Chondrocyte (in vitro differentiated cells): Measurements from ENCODE around the gene LARGE1. TPM values are rescaled to one million over a fixed set of nuclear protein-coding genes. Genes with fewer than 3 reads are reported as not detected.
A peak's percentile ranks its signal among the peaks of the same experiment; 100 is the strongest.

Source experiments
- DNase-seq: peaks from one replicate; pipeline ENCODE4 v3.0.0; 2021; ENCODE audit warnings: mixed read lengths, low spot score
- H3K27ac Mint-ChIP-seq: one replicate; pipeline ENCODE4 v1.8.0; 2021; ENCODE audit warnings: mild to moderate bottlenecking, moderate library complexity, mixed read lengths; ENCODE audit not compliant: unreplicated experiment
- H3K27me3 Mint-ChIP-seq: 2 replicates; pipeline ENCODE4 v1.8.0; 2021; ENCODE audit warnings: low read depth, mixed read lengths
- H3K36me3 Mint-ChIP-seq: 2 replicates; pipeline ENCODE4 v1.8.0; 2021; ENCODE audit warnings: low read depth, mixed read lengths
- H3K4me1 Mint-ChIP-seq: 2 replicates; pipeline ENCODE4 v1.8.0; 2021; ENCODE audit warnings: low read depth, mild to moderate bottlenecking, mixed read lengths
- H3K4me3 Mint-ChIP-seq: one replicate; pipeline ENCODE4 v1.8.0; 2021; ENCODE audit warnings: mild to moderate bottlenecking, moderate library complexity, mixed read lengths; ENCODE audit not compliant: unreplicated experiment
- H3K9me3 Mint-ChIP-seq: 2 replicates; pipeline ENCODE4 v1.8.0; 2021; ENCODE audit warnings: low read depth, mixed read lengths
- CTCF ChIP-seq: fragments of 200-600 bp; sonication (generic); IDR thresholded peaks from 2 replicates; pipeline ENCODE4 v1.5.0; 2021; ENCODE audit warnings: antibody characterized with exemption, mild to moderate bottlenecking, moderate library complexity
- total RNA-seq: library from RNA; stranded (reverse); gene quantifications from 3 replicates; pipeline ENCODE4 v1.2.1, GENCODE V29; 2021

Gene LARGE1
- total RNA-seq, 1 donor from 2014 or later, result 21.3 TPM

DNA sequence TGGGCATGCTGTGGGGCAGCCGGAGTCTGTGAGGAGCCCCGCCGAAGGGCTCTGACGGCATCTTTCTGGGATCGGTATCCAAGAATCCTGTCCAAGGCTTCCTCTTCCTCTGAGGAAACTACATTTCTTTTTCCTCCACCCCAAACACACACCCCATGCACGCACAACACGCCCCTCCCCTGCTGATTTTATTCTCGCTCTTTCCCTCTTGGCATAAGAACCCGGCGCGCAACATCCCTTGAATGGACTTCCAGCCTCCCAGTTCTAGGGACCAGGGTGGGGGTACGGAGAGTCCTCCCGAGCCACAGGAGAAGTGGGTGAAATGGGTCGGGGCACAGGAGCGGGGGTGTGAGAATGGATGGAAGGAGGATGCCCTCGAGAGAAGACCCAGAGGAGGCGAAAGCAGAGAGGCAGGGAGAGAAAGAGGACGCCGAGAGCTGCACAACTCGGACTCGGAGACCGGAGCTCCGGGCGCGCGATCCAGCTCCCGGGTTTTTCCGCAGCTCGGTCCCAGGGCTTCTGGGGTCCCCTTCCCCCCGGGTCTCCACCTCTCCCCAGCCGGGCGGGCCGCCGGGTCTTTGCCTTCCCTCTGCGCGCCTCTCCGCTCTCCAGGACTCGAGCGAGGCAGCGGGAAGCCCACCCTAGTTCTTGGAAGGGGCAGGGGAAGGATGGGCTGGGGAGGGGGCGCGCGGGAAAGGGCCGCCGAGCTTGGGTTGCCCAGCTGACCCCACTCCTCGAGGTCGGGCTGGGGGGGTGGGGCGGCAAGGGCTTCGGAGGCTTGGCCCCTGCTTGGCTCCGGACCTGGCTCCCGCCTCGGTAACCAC, 1.5 kb upstream of the LARGE1 start:
- H3K9me3 Mint-ChIP-seq, result no peaks in the 10 kb centered on the region
- peaks cover 36% of the 10 kb centered on the region for H3K4me1 Mint-ChIP-seq
- peak; percentile 90 for DNase-seq
- H3K4me3 Mint-ChIP-seq, result peak overlapping the region; percentile 94
- H3K27me3 Mint-ChIP-seq, result peaks cover 3% of the 10 kb centered on the region
- H3K36me3 Mint-ChIP-seq, result no peaks in the 10 kb centered on the region
- H3K27ac Mint-ChIP-seq, result peak overlapping the region; percentile 89
- TF ChIP-seq CTCF, result no peak

- peak; percentile 99 for DNase-seq
- Mint-ChIP-seq H3K27me3 (peaks cover 3% of the 10 kb centered on the region), H3K36me3 (no peaks in the 10 kb centered on the region), H3K4me3 (peak overlapping the region; percentile 94), H3K4me1 (peaks cover 36% of the 10 kb centered on the region), H3K27ac (peak overlapping the region; percentile 89), H3K9me3 (no peaks in the 10 kb centered on the region)
- no peak for TF ChIP-seq CTCF
These were observed 750 bp upstream of the LARGE1 start for GRCh38 chr22:33920927-33921524.

- Mint-ChIP-seq H3K4me3 (peak overlapping the region; percentile 82), H3K36me3 (no peaks in the 10 kb centered on the region), H3K27me3 (peaks cover 3% of the 10 kb centered on the region), H3K4me1 (peaks cover 36% of the 10 kb centered on the region), H3K9me3 (no peaks in the 10 kb centered on the region), H3K27ac (no peak overlapping the region)
- TF ChIP-seq CTCF, result no peak
- peak; percentile 93 for DNase-seq
These were observed 682 bp downstream of the LARGE1 start for GRCh38 chr22:33919391-33920196.

DNA sequence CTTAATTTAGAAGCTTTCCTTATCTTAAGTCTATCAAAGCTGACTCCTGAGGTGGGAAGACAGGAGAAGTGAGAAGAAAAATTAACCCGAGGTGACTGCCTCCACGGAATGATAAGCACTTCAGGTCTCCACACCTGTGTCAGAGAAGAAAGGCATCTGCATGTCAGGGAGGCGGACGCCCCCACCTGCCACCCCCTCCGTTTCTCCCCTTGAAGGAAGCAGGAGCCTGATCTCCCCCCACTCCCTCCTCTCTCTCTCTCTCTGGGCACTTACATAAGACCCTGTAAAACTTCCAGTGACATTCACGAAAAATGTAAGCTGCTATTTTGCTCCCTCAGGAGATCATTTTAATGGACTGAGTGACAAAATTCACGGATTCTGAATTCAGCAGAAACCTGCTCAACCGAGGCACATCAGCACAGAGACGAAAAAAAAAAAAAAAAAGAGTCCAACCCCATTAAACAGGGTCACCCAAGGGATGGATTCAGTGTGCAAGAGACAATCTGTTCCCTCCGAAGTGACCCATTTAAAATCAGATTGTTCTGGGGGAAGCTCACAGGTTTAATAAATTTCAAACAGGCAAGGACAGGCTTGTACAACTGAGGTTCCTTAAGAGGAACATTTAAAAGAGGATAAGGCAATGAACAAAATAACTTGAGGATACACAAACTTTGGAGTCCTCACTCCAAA, 1.5 kb downstream of the LARGE1 start:
- Mint-ChIP-seq H3K27me3 (peaks cover 1% of the 10 kb centered on the region), H3K27ac (no peak overlapping the region)

More for the DNA sequence above, 1.5 kb downstream of the LARGE1 start:
- no peak for DNase-seq
- Mint-ChIP-seq H3K4me3 (peak overlapping the region; percentile 82), H3K4me1 (peaks cover 36% of the 10 kb centered on the region), H3K36me3 (no peaks in the 10 kb centered on the region), H3K9me3 (no peaks in the 10 kb centered on the region)
- TF ChIP-seq CTCF, result no peak
